Cardiac septum (tissue), 1 donor: ENCODE measurements around the gene GREM1. TPM values are rescaled to one million over a fixed set of nuclear protein-coding genes. Genes with fewer than 3 reads are reported as not detected.

ENCODE experiments used
- DNase-seq: peaks from one replicate; pipeline ENCODE4 v3.0.0-alpha.2; 2020; ENCODE audit warnings: low spot score
- intact Hi-C: fragments of 100-400 bp; cut with DNase I; formaldehyde crosslinking; loops from one replicate; pipeline ENCODE4 v1.14.0; 2022
- total RNA-seq: library from RNA; stranded (reverse); fragmentation: NEBNext Ultra II Directional; extraction: Animal tissue kit (Norgen Biotek cat#: 25700); gene quantifications from one replicate; pipeline ENCODE4 v1.2.1, GENCODE V29; 2021
- donor health status: DM: no; HTN: no; CAD: no.

GREM1 gene
- total RNA-seq, 1 donor from 2014 or later: 0.59 TPM

DNA sequence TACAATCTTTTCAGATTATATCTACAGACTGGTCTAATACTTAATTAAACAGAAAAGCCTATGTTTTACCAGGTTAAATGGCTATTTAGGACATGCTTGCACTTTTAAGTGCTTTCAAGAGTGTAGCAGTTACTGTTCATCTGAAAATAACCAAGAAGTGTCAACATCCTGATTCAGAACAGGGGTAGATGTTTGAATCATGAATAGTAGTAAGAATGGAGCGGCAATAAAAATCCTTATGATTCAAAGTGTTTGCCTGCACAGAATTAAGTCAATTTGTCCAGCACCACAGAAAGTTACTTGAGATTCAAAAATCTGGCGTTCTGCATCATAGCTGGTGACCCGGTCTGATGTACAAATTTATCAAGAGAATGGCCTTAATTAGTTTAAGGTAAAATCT, 48.3 kb downstream of the GREM1 start:
- DNase-seq: no peak
- intact Hi-C loops: no loop called here

DNA sequence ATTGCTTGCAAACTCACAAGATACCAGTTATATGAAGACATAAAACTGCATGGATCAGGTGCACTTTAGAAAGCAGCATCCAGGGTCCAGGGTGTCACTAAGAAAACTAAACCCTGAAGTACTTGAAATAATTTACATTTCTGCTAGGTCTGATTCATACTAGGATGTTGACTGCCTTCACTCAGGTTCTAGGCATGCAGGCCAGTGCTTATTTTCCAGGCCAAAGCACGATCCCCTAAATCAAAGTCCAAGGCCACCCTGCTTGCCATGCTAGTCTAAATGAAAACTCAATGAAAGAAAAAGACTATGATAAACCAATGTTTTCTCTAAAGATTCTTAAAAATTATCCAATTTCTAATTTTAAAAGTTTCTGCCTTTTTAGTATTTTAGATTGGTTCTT, 49.4 kb downstream of the GREM1 start:
- intact Hi-C loops: no loop called here
- no peak for DNase-seq

DNA sequence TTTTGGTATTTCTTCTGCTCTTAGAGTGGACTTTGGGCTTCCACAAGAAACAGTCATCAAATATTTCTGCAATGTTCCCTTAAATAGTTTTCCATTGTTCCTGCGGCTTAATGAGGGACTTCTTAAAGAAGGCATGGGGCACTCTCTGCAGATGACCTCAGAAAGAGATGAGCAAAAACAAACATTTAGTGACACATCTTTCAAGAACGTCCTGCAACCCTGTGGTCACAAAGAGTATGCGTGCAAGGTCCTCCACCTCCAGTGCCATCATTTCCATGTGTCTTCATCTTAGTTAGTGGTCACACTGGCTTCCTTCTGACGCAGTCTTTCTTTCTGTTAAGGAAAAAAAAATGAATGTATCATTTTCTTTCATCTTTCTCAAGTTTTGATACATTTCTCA, 56.2 kb downstream of the GREM1 start:
- no peak for DNase-seq
- intact Hi-C loops: no loop called here

DNA sequence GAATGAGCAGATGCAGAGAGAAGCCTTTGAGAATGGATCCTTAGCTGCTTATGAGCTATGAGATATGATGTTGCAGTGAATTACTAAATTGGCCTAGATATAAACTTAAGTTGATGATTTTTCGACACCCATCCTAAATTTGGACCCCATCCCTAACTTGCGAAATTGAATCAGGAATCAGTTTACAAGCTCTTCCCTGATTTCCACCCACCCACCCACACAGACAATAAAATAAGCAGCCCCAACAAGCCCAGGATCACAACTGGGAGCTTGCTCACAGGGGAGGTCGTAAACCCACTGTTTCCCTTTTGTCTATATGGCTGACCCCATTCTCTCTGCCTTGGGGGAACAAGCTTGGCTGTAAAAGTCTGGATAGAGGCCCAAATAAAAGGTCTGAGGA, 57.3 kb downstream of the GREM1 start:
- intact Hi-C loops: no loop called here

DNA sequence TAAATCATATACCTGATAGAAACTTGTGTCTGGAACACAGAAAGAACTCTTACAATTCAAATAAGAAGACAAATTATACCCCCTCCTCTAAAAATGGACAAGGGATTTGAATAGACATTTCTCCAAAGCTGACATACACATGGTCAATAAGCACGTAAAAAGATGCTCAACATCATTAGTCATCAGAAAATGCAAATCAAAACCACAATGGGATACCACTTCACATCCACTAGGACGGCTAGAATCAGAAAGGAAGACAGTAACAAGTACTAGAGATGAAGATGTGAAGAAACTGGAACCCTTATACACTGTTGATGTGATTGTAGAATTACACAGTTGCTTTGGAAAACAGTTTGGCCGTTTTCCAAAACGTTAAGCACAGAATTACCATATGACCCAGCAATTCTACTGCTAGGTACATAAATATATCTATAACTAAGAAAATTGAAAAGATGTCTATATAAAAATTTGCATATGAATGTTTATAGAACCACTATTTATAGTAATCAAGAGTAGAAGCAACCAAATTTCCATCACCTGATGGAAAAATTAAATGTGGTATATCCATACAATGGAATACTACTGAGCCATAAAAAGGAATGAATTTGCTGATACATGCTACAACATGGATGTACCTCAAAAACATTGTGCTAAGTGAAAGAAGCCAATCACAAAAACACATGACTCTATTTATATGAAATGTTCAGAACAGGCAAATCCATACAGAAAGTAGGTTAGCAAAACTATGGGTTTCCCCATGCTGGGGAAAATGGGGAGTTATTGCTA, 60.8 kb downstream of the GREM1 start:
- intact Hi-C loops: no loop called here
- no peak for DNase-seq

More for the DNA sequence above, 57.3 kb downstream of the GREM1 start:
- DNase-seq: no peak

DNA sequence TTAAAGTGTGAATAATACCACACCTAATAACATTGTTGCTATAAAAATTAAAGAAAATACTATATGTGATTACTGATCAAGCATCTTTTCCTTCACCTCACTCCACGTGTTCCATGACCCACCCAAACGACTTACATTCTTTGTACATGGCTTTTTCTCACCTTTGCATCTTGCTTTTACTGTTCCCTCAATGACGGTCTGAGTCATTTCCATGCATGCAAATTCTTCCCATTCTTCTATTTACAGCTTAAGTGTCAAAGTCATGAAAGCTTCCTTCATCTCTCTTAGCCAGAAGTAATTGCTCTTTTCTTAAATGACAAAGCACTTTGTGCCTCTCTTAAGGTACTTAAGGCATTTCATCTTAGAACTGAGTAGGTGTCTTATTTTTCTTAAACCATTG, 64.0 kb downstream of the GREM1 start:
- DNase-seq: no peak
- intact Hi-C loops: no loop called here

- DNase-seq: no peak
- intact Hi-C loops: no loop called here
Observed at GRCh38 chr15:32784581-32784980, 66.8 kb downstream of the GREM1 start.

GRCh38 chr15:32786906-32787305, 69.1 kb downstream of the GREM1 start:
- intact Hi-C loops: no loop called here

DNA sequence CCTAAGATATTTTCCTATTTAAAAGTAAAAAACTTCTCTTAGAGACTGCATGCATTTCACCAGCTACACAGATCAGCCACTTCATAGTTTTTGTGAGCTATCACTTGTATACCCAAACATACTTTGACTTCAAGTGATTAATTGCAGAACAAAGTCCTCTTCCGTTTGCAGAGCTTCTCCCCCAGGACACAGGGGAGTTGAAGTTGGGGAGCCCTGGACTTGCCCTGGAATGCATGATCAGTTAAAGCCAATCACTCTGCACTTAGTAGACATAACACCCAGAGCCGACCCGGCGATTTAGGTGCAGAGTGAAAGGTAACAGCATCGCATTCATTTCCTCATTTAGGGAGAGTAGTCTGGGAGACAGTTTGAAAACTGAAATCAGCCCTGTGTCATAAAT, 70.1 kb downstream of the GREM1 start:
- intact Hi-C loops: no loop called here
- no peak for DNase-seq

More at GRCh38 chr15:32786906-32787305, 69.1 kb downstream of the GREM1 start:
- DNase-seq: no peak

DNA sequence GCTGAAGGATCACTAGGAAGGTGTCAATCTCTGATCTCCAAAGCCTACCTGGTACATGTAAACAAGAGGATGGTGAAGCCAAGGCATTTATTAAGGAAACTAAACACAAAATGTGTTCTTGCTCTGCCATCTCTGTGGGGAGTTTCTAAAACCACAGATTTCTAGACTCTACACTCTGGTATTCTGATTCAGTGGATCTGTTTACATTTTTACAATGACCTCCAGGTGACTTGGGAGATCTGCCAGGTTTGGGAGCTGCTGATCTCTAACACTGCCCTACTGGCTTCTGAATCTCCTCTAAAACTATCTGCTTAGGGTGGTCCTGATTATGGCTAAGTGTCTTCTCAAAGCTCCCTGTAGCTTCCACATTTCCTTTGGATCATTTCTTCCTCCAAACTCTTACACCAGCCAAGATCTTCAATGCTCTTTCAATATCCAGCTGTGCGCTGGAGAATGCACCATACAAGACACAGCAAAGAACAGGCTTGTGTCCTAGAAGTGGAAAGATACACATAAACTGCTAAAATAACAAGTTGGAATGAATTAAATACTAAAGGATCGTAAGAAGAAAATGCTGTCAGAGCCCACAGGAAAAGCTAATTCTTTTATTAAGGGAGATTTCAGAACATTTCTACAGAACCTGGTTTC, 72.7 kb downstream of the GREM1 start:
- intact Hi-C loops: no loop called here
- no peak for DNase-seq

DNA sequence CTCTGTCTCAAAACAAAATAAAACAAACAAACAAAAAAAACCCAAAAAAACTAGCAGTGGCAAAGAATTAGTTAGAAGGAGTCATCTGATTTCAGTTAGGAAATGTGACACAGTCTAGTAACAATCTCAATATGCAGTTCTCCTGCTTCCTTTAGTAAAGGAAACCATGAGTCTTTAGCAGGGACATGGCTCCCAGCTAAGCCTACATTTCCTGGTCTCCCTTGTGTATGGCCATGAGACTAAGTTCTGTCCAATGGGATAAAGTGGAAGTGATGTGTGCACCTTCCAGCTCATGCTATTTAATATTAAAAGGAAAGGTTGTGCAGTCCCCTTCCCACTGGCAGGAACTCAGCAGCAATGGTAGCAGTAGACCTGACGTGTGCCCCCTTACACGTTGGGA, 74.6 kb downstream of the GREM1 start:
- intact Hi-C loops: no loop called here
- no peak for DNase-seq

Other genes starting within 250 kb of the GREM1 start
- 11.1 TPM for gene GOLGA8N, start 124.5 kb upstream of the GREM1 start, total RNA-seq
- gene ARHGAP11A, start 102.5 kb upstream of the GREM1 start, total RNA-seq: 1.7 TPM
- gene SCG5, start 76.3 kb upstream of the GREM1 start, total RNA-seq: 0.30 TPM